Liver (tissue), 9 donors: Measurements from ENCODE around the gene PLPP6. TPM values are rescaled to one million over a fixed set of nuclear protein-coding genes. Genes with fewer than 3 reads are reported as not detected.

Source experiments
- DNase-seq: peaks from one replicate; pipeline ENCODE4 v3.0.0-alpha.2; 2017; ENCODE audit warnings: low spot score
- H3K27ac ChIP-seq, 2 donors: one replicate each; pipeline ENCODE4 v1.7.0; 2013; ENCODE audit warnings: inconsistent platforms in 2 of 2, low read length in 2 of 2, control low read depth in 1 of 2, low read depth in 1 of 2, mild to moderate bottlenecking in 1 of 2
- H3K27me3 ChIP-seq, 4 donors: one replicate each; pipeline versions ENCODE4 v1.6.1 to v1.7.0; 2013; ENCODE audit warnings: low read length in 3 of 4, inconsistent platforms in 1 of 4, mild to moderate bottlenecking in 1 of 4, moderate library complexity in 1 of 4; ENCODE audit not compliant: control insufficient read depth in 4 of 4, insufficient read depth in 4 of 4
- H3K36me3 ChIP-seq, 4 donors: one replicate each; pipeline versions ENCODE4 v1.6.1 to v1.7.0; 2013; ENCODE audit warnings: low read length in 3 of 4, mild to moderate bottlenecking in 3 of 4, low read depth in 1 of 4, moderate library complexity in 1 of 4; ENCODE audit not compliant: control insufficient read depth in 4 of 4, insufficient read depth in 3 of 4
- H3K4me1 ChIP-seq, 4 donors: one replicate each; pipeline versions ENCODE4 v1.6.1 to v1.7.0; 2013; ENCODE audit warnings: low read length in 3 of 4, mild to moderate bottlenecking in 3 of 4, moderate library complexity in 1 of 4; ENCODE audit not compliant: control insufficient read depth in 4 of 4, insufficient read depth in 4 of 4
- H3K4me3 ChIP-seq, 3 donors: one replicate each; pipeline versions ENCODE4 v1.6.1 to v1.7.0; 2013; ENCODE audit warnings: low read length in 3 of 3, control low read depth in 1 of 3, low read depth in 1 of 3, mild to moderate bottlenecking in 1 of 3
- H3K9ac ChIP-seq, 2 donors: one replicate each; pipeline ENCODE4 v1.7.0; 2013; ENCODE audit warnings: low read length in 2 of 2, mild to moderate bottlenecking in 2 of 2, moderate library complexity in 2 of 2, control low read depth in 1 of 2, low read depth in 1 of 2
- H3K9me3 ChIP-seq, 4 donors: one replicate each; pipeline versions ENCODE4 v1.6.1 to v1.7.0; 2013; ENCODE audit warnings: low read length in 3 of 4; ENCODE audit not compliant: control insufficient read depth in 4 of 4
- CTCF ChIP-seq: fragments of 150-350 bp; IDR thresholded peaks from 2 replicates; pipeline ENCODE4 v1.5.1; 2017; ENCODE audit warnings: improper control_type of control experiment, low read depth, low read length; ENCODE audit not compliant: missing input control
- EGR1 ChIP-seq, 2 donors: IDR thresholded peaks; 2 replicates each; pipeline ENCODE4 v1.6.1; 2016 to 2018; ENCODE audit warnings: antibody characterized with exemption in 2 of 2, low read depth in 2 of 2
- FOXA1 ChIP-seq: IDR thresholded peaks from 2 replicates; pipeline ENCODE4 v1.6.1; 2016; ENCODE audit warnings: antibody characterized with exemption
- GABPA ChIP-seq, 2 donors: IDR thresholded peaks in 1 of 2; conservative IDR thresholded peaks in 1 of 2; 2 replicates each; pipeline ENCODE4 v1.6.1; 2016; ENCODE audit warnings: antibody characterized with exemption in 2 of 2, mild to moderate bottlenecking in 1 of 2, moderate library complexity in 1 of 2
- HNF4A ChIP-seq, 2 donors: conservative IDR thresholded peaks; 2 replicates each; pipeline ENCODE4 v1.6.1; 2016; ENCODE audit warnings: antibody characterized with exemption in 2 of 2, mild to moderate bottlenecking in 2 of 2
- HNF4G ChIP-seq: IDR thresholded peaks from 2 replicates; pipeline ENCODE4 v1.6.1; 2016; ENCODE audit warnings: antibody characterized with exemption
- JUND ChIP-seq, 2 donors: IDR thresholded peaks; 2 replicates each; pipeline ENCODE4 v1.6.1; 2016; ENCODE audit warnings: antibody characterized with exemption in 2 of 2
- NR2F2 ChIP-seq: IDR thresholded peaks from 2 replicates; pipeline ENCODE4 v1.6.1; 2016; ENCODE audit warnings: antibody characterized with exemption
- REST ChIP-seq: IDR thresholded peaks from 2 replicates; pipeline ENCODE4 v1.6.1; 2016; ENCODE audit warnings: antibody characterized with exemption, mild to moderate bottlenecking
- SP1 ChIP-seq: IDR thresholded peaks from 2 replicates; pipeline ENCODE4 v1.6.1; 2018; ENCODE audit warnings: antibody characterized with exemption, mild to moderate bottlenecking
- TAF1 ChIP-seq: conservative IDR thresholded peaks from 2 replicates; pipeline ENCODE4 v1.6.1; 2016; ENCODE audit warnings: antibody characterized with exemption, mild to moderate bottlenecking
- YY1 ChIP-seq: IDR thresholded peaks from 2 replicates; pipeline ENCODE4 v1.6.1; 2016; ENCODE audit warnings: antibody characterized with exemption, mild to moderate bottlenecking
- ZBTB33 ChIP-seq: IDR thresholded peaks from 2 replicates; pipeline ENCODE4 v1.6.1; 2016; ENCODE audit warnings: antibody characterized with exemption
- WGBS: extraction: QIAGEN DNeasy Blood & Tissue Kit; methylation state at CpG from one replicate; pipeline ENCODE4 v1.1.7; 2013; 5-methylcytosine and 5-hydroxymethylcytosine counted together
- polyA plus RNA-seq, 2 donors: library from polyadenylated mRNA; stranded (reverse) in 1 of 2; unstranded in 1 of 2; fragments of 200-250 nt in 1 of 2; fragments of >200 nt in 1 of 2; fragmentation: Nextera tagmentation in 1 of 2; extraction: Ambion mirVana in 1 of 2; gene quantifications; one replicate each; pipeline versions ENCODE4 v1.2.1 to v1.2.3, GENCODE V29; 2013 to 2015
- total RNA-seq, 2 donors: library from RNA; depleted of rRNA; stranded (reverse); fragments of >200 nt; gene quantifications; one replicate each; pipeline ENCODE4 v1.2.3, GENCODE V29; 2014
- donor health status: healthy.
- donor health status: healthy.
- donor health status: healthy.
- donor health status: healthy.
- donor health status: healthy.

PLPP6 gene
- total and polyA plus RNA-seq, 4 donors = 9.5 to 11.8 (median 11.1) TPM

DNA sequence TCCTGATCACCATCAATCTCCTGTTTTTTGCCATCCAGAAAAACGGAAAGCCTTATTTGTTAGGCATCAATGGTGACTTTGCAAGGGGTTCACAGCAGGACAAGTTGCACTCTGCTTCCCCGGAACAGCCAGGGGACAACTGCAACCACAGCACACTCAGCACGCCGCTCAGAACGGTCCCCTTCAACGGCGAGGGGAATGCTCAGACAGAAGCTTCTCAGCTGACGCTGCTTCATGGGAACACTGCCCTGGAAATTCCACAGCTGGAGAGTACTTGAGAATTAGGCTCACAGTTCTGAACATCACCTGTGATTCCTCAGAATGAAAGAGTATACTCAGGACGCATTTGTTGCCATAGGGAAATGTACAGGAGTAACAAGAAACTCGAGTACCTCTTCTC lies 40.1 kb upstream of the PLPP6 start:
- Histone ChIP-seq H3K4me1 (no peaks in the 10 kb centered on the region), H3K9ac (no peak overlapping the region), H3K36me3 (peaks cover 6 to 8% (median 7%) of the 10 kb centered on the region in 4 donors), H3K9me3 (no peaks in the 10 kb centered on the region), H3K27me3 (no peaks in the 10 kb centered on the region), H3K27ac (no peak overlapping the region), H3K4me3 (no peak overlapping the region)
- no peak for TF ChIP-seq CTCF
- no peak for TF ChIP-seq YY1
- TF ChIP-seq HNF4A (conservative IDR thresholded peaks at IDR 0.05) = no peak
- no peak for TF ChIP-seq ZBTB33
- no peak for TF ChIP-seq FOXA1
- no peak for TF ChIP-seq NR2F2
- no peak for TF ChIP-seq HNF4G
- TF ChIP-seq REST = no peak
- WGBS = 90% methylated on average over 10 of the region's 10 CpGs
- DNase-seq = no peak

DNA sequence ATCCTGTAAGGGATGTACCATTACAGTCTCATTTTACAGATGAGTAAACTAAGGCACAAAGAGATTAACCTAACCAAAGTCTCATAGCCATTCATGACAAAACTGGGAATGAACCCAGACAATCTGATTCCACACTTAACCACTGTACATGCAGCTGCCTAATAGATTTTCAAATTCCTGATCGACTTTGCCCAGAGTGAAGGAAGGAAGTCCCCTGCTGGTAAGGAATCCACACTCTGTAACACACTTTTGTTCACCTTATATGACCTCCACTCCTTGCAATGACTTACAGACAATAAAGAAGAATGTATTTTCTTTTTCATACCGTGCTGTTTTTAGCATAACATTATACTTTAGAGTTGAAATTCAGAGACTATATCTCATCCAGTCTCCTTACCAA lies 31.3 kb upstream of the PLPP6 start:
- TF ChIP-seq HNF4G (no peak), HNF4A (conservative IDR thresholded peaks at IDR 0.05) (no peak), TAF1 (no peak)
- Histone ChIP-seq H3K9me3 (no peaks in the 10 kb centered on the region), H3K9ac (no peak overlapping the region), H3K36me3 (peaks cover 0 to 2% (median 0%) of the 10 kb centered on the region in 4 donors), H3K27me3 (no peaks in the 10 kb centered on the region), H3K4me1 (no peaks in the 10 kb centered on the region), H3K4me3 (no peak overlapping the region), H3K27ac (no peak overlapping the region)
- no peak for DNase-seq
- 57% methylated on average over 2 of the region's 2 CpGs for WGBS

GRCh38 chr9:4638968-4639367 lies 23.1 kb upstream of the PLPP6 start:
- Histone ChIP-seq H3K27ac (no peak overlapping the region), H3K4me1 (no peaks in the 10 kb centered on the region), H3K9me3 (no peaks in the 10 kb centered on the region), H3K36me3 (peaks cover 0 to 2% (median 0%) of the 10 kb centered on the region in 4 donors), H3K9ac (no peak overlapping the region), H3K4me3 (no peak overlapping the region), H3K27me3 (no peaks in the 10 kb centered on the region)
- TF ChIP-seq ZBTB33 = no peak
- no peak for TF ChIP-seq REST
- TF ChIP-seq SP1 = no peak
- no peak for TF ChIP-seq GABPA (IDR thresholded peaks at IDR 0.05 in 1 of 2, conservative IDR thresholded peaks at IDR 0.05 in 1 of 2)
- no peak for TF ChIP-seq JUND (IDR thresholded peaks at IDR 0.05)
- no peak for TF ChIP-seq EGR1 (IDR thresholded peaks at IDR 0.05; ENCODE audit: low read depth in 2 of 2)
- DNase-seq = no peak
- WGBS = 95% methylated on average over 3 of the region's 3 CpGs
